Body of pancreas (tissue), 4 donors: ENCODE data around the gene TWIST1. TPM values are rescaled to one million over a fixed set of nuclear protein-coding genes. Genes with fewer than 3 reads are reported as not detected.

ENCODE experiments used
- ATAC-seq: fragments of 150-250 bp; one replicate; pipeline ENCODE4 v1.9.1; 2016
- DNase-seq, 4 donors: peaks; one replicate each; pipeline ENCODE4 v3.0.0-alpha.2; 2019
- H3K27ac ChIP-seq, 4 donors: fragments of 200-600 bp; sonication (generic); 1 replicate in 3 of 4; 2 replicates in 1 of 4; pipeline versions ENCODE4 v1.5.1 to v1.6.1; 2016 to 2019; ENCODE audit warnings: mild to moderate bottlenecking in 1 of 4, mixed read lengths in 1 of 4, moderate library complexity in 1 of 4
- H3K27me3 ChIP-seq, 2 donors: fragments of 200-600 bp; sonication (generic); one replicate each; pipeline ENCODE4 v1.6.0; 2016; ENCODE audit warnings: mild to moderate bottlenecking in 1 of 2
- H3K36me3 ChIP-seq, 2 donors: fragments of 200-600 bp; sonication (generic); replicated peaks in 1 of 2; 2 replicates each; pipeline ENCODE4 v1.5.1; 2016; ENCODE audit warnings: low read depth in 2 of 2; ENCODE audit not compliant: insufficient read depth in 1 of 2
- H3K4me1 ChIP-seq: fragments of 200-600 bp; sonication (generic); one replicate; pipeline ENCODE4 v1.6.0; 2016
- H3K4me3 ChIP-seq, 2 donors: fragments of 200-600 bp; sonication (generic); 1 replicate in 1 of 2; 2 replicates in 1 of 2; pipeline ENCODE4 v1.5.1; 2016 to 2019
- H3K9me3 ChIP-seq, 3 donors: fragments of 200-600 bp; sonication (generic); 1 replicate in 2 of 3; 2 replicates in 1 of 3; pipeline ENCODE4 v1.5.1; 2016
- POLR2A ChIP-seq, 3 donors: fragments of 450-650 bp; IDR thresholded peaks; one replicate each; pipeline ENCODE4 v1.6.1; 2016; ENCODE audit warnings: antibody characterized with exemption in 3 of 3, mild to moderate bottlenecking in 2 of 3
- WGBS, 2 donors: methylation state at CpG; one replicate each; pipeline ENCODE4 v1.1.5; 2017; 5-methylcytosine and 5-hydroxymethylcytosine counted together
- intact Hi-C: fragments of 100-400 bp; cut with DNase I; formaldehyde crosslinking; loops from one replicate; pipeline ENCODE4 v1.15.1; 2023
- total RNA-seq, 2 donors: library from RNA; depleted of rRNA; stranded (reverse); fragments of >200 nt; gene quantifications; one replicate each; pipeline ENCODE4 v1.1.0, GENCODE V29; 2016
- TF ChIP-seq, protein P1 (sequence below), 7 experiments: fragments of 450-650 bp in 4 of 7; fragments of 200-600 bp in 3 of 7; sonication (generic) in 3 of 7; IDR thresholded peaks; one replicate each; pipeline ENCODE4 v1.5.1; 2016 to 2019; ENCODE audit warnings: antibody characterized with exemption in 7 of 7

Gene TWIST1
- total RNA-seq, 2 donors from 2014 or later: 0.52 to 3.0 TPM

DNA sequence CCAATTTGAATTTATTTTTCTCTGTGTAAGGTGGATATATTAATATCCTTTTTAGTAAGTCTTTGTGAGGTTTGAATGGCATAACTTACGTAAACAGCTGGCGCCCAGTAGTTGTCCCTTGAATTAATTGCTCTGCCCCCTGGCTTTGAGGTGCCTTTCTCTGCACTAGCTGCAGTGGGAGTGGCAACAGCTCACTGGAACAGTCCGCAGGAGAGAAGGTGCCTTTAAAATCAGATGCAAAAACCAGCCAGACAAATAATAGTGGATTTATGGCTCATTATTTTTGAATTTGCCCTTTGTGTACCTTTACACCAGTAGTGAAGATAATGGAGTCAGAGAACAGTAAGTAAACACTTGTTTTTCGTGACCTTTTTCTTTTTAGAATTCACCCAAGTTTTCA lies 16.0 kb upstream of the TWIST1 start:
- TF ChIP-seq, protein P1, sequence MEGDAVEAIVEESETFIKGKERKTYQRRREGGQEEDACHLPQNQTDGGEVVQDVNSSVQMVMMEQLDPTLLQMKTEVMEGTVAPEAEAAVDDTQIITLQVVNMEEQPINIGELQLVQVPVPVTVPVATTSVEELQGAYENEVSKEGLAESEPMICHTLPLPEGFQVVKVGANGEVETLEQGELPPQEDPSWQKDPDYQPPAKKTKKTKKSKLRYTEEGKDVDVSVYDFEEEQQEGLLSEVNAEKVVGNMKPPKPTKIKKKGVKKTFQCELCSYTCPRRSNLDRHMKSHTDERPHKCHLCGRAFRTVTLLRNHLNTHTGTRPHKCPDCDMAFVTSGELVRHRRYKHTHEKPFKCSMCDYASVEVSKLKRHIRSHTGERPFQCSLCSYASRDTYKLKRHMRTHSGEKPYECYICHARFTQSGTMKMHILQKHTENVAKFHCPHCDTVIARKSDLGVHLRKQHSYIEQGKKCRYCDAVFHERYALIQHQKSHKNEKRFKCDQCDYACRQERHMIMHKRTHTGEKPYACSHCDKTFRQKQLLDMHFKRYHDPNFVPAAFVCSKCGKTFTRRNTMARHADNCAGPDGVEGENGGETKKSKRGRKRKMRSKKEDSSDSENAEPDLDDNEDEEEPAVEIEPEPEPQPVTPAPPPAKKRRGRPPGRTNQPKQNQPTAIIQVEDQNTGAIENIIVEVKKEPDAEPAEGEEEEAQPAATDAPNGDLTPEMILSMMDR (IDR thresholded peaks at IDR 0.05): no peak
- no peak for TF ChIP-seq POLR2A (IDR thresholded peaks at IDR 0.05)
- no peak overlapping the region for H3K4me3 ChIP-seq
- intact Hi-C loops: no loop called here

DNA sequence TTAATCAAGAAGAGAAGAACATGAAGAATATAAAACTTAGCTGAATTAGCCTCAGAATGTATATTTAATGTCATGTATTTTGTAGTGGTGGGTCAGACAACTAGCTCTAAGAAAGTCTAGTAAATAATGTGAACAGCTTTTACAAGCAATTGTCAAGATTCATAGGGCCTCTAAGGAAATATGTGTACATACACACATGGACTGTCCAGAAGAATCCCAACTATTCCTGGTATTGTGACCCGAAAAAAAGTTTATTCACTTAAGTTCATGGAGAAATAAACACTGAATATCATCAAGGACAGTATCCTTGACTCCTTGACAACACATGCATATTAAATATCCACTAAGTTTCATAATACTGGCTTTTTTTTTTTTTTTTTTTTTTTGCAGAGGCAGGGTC lies 11.4 kb upstream of the TWIST1 start:
- Histone ChIP-seq H3K9me3 (no peaks in the 10 kb centered on the region), H3K27me3 (no peaks in the 10 kb centered on the region), H3K27ac (no peak overlapping the region), H3K36me3 (no peaks in the 10 kb centered on the region), H3K4me3 (no peak overlapping the region), H3K4me1 (no peaks in the 10 kb centered on the region)
- intact Hi-C loops: no loop called here
- no peak for DNase-seq
- no peak for ATAC-seq
- WGBS, 2 donors: 46% methylated on average over 1 of the region's 1 CpG
- TF ChIP-seq, protein P1 (IDR thresholded peaks at IDR 0.05): no peak
- no peak for TF ChIP-seq POLR2A (IDR thresholded peaks at IDR 0.05)

More for the DNA sequence above, 16.0 kb upstream of the TWIST1 start:
- Histone ChIP-seq H3K36me3 (no peaks in the 10 kb centered on the region), H3K9me3 (no peaks in the 10 kb centered on the region), H3K27ac (no peak overlapping the region), H3K27me3 (no peaks in the 10 kb centered on the region), H3K4me1 (no peaks in the 10 kb centered on the region)
- 37% methylated on average over 4 of the region's 4 CpGs for WGBS, 2 donors
- ATAC-seq: no peak
- no peak for DNase-seq

DNA sequence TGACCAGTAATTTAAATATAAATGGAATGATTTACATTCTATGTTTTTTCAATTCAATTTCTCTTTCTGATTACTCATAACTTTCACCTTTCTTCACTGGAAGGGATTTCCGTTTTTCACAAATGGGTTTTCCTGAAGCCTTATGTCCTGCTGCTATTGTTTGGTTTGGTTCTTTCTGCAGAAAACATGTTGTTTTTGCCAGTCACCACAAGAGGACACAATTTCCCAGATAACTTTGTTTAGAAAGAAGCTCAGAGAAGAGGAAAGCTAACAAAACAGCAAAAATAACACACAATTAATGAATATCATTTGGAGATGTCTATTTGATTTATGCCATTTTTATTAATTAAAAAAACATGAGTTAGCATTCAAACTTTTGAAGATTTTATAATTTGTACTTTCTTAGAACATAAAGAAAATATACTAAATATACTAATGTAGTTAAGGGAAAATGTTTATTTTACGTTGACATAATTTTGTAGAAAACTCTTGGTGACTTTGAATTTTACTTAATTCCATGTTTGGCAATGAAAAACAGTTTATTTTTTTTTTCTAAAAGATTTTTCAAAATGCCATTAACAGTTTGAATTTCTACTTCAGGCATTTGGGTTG lies 4.6 kb upstream of the TWIST1 start:
- no peak overlapping the region for H3K4me3 ChIP-seq
- H3K36me3 ChIP-seq: no peaks in the 10 kb centered on the region
- intact Hi-C loops: no loop called here
- H3K4me1 ChIP-seq: peaks cover 14% of the 10 kb centered on the region
- TF ChIP-seq, protein P1 (IDR thresholded peaks at IDR 0.05): peak in 4 of 7 experiments; percentile 2 to 18 (median 12)
- TF ChIP-seq POLR2A (IDR thresholded peaks at IDR 0.05): no peak
- DNase-seq: no peak
- H3K27ac ChIP-seq: no peak overlapping the region
- peaks cover 0 to 17% of the 10 kb centered on the region in 2 donors for H3K27me3 ChIP-seq
- no peaks in the 10 kb centered on the region for H3K9me3 ChIP-seq
- no peak for ATAC-seq
- WGBS, 2 donors: 19 to 28% methylated on average over 2 of the region's 2 CpGs

DNA sequence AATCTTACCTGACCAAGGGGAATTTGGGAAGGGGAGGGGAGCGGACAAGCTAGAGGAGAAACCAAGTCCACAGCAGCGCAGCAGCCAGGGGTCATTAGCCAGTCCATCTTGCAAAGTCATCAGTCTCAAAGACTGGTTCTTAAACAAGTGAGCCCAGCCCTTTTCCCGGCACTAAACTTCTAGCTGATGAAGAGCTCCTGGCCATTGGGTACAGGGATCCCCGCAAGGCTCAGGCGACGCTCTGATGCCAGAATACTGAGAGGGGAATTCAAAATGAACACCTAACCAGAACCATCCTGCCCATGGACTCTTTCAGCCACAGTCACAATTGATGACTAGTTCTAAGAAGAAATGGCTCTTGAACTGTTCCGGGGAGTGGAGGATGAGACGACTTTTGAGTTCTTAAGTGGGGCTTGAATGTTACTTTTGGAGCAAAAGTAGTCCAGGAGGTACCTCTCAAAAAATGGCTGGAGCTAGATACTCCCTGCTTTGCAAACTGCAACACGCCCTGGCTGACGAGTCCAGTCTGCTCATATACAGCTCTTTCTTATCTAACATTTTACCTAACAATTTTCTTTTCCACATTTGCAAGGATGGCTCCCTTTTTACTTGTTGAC lies 2.5 kb upstream of the TWIST1 start:
- Histone ChIP-seq H3K36me3 (no peaks in the 10 kb centered on the region), H3K27me3 (peaks cover 0 to 25% of the 10 kb centered on the region in 2 donors), H3K4me3 (no peak overlapping the region), H3K27ac (no peak overlapping the region), H3K4me1 (peaks cover 27% of the 10 kb centered on the region), H3K9me3 (no peaks in the 10 kb centered on the region)
- intact Hi-C loops: no loop called here
- TF ChIP-seq, protein P1 (IDR thresholded peaks at IDR 0.05): no peak
- TF ChIP-seq POLR2A (IDR thresholded peaks at IDR 0.05): no peak
- WGBS, 2 donors: 10 to 12% methylated on average over 10 of the region's 10 CpGs
- ATAC-seq: no peak
- DNase-seq: no peak

DNA sequence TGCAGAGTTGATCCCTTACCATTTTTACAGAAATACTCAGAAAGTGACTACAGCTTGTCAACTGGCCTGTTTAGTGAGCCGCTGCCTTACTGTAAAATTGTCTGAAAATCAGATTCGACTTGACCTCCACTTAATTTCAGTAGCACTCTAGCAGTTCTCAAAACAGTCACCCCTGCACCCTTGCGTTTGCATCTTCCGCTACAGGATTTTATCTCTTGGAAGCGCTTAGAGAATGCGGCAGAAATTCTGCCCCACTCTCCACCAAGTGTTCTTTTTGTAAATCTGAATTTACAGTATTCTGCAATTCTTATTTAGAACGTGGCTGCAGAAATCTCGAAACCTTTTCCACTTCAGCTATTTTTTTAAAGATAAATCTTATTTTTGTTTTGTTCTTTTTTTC lies 1.9 kb upstream of the TWIST1 start:
- TF ChIP-seq, protein P1 (IDR thresholded peaks at IDR 0.05): no peak
- no peak for TF ChIP-seq POLR2A (IDR thresholded peaks at IDR 0.05)
- peaks cover 0 to 30% of the 10 kb centered on the region in 2 donors for H3K27me3 ChIP-seq

More for the DNA sequence above, 1.9 kb upstream of the TWIST1 start:
- no peaks in the 10 kb centered on the region for H3K36me3 ChIP-seq
- H3K9me3 ChIP-seq: no peaks in the 10 kb centered on the region
- no peak overlapping the region for H3K27ac ChIP-seq
- peaks cover 27% of the 10 kb centered on the region for H3K4me1 ChIP-seq
- no peak for DNase-seq
- 9 to 16% methylated on average over 8 of the region's 8 CpGs for WGBS, 2 donors
- H3K4me3 ChIP-seq: no peak overlapping the region
- intact Hi-C loops: no loop called here
- no peak for ATAC-seq
